ENCODE results near the gene TBL2.

The TBL2 gene

GRCh38 chr7:73573276-73573675 lies 5.1 kb downstream of the TBL2 start:
- POLR2A ChIA-PET: interaction anchor here (0.6 kb wide), 1 partner anchor 26 kb away, joined by 4 read pairs; no protein-coding TSS in a partner anchor
- no peak overlapping the region for H3K4me3 ChIP-seq (ENCODE audit: low read depth, low read length)
- CTCF ChIA-PET: no interaction called here

GRCh38 chr7:73572767-73573186 lies 5.6 kb downstream of the TBL2 start:
- ChIA-PET POLR2A (no interaction called here), CTCF (interaction anchor here (0.6 kb wide), 1 partner anchor 16 kb away, joined by 3 read pairs; the partner anchor contains the start of gene BCL7B)
- Histone ChIP-seq H3K27ac (ENCODE audit: extremely low read depth, low read depth, low read length) (no peak overlapping the region), H3K4me1 (ENCODE audit: control insufficient read depth, insufficient read depth, low read length) (no peaks in the 10 kb centered on the region), H3K9me3 (ENCODE audit: control insufficient read depth, insufficient read depth, low read depth, low read length) (no peaks in the 10 kb centered on the region), H3K36me3 (ENCODE audit: control insufficient read depth in 2 of 2, insufficient read depth in 1 of 2, low read length in 2 of 2) (peaks cover 24 to 62% of the 10 kb centered on the region in 2 experiments), H3K4me3 (ENCODE audit: low read depth, low read length) (no peak overlapping the region)
- TF ChIP-seq HOXD13 (CRISPR knock-in tag; IDR thresholded peaks at IDR 0.05; ENCODE audit: borderline replicate concordance): no peak
- TF ChIP-seq TSHZ1 (tag by site-specific recombination; IDR thresholded peaks at IDR 0.05; ENCODE audit: borderline replicate concordance): no peak
- TF ChIP-seq OSR2 (tag by site-specific recombination; IDR thresholded peaks at IDR 0.05): no peak
- TF ChIP-seq ZNF585B (tag by site-specific recombination; IDR thresholded peaks at IDR 0.05): no peak
- no peak for TF ChIP-seq ZNF639 (tag by site-specific recombination; IDR thresholded peaks at IDR 0.05)
- no peak for TF ChIP-seq SETDB1 (IDR thresholded peaks at IDR 0.05; ENCODE audit: insufficient read length, low read length)
- no peak for TF ChIP-seq KLF9 (tag by site-specific recombination; IDR thresholded peaks at IDR 0.05; ENCODE audit: low read depth)
- no peak for TF ChIP-seq ZNF341 (tag by site-specific recombination; IDR thresholded peaks at IDR 0.05; ENCODE audit: low read depth)
- TF ChIP-seq ZNF2 (tag by site-specific recombination; IDR thresholded peaks at IDR 0.05): no peak
- no peak for TF ChIP-seq ZFP37 (tag by site-specific recombination; IDR thresholded peaks at IDR 0.05)
- no peak for TF ChIP-seq KLF8 (tag by site-specific recombination; IDR thresholded peaks at IDR 0.05)
- TF ChIP-seq GLI4 (tag by site-specific recombination; IDR thresholded peaks at IDR 0.05): no peak
- no peak for TF ChIP-seq ZBTB7A (tag by site-specific recombination; IDR thresholded peaks at IDR 0.05; ENCODE audit: low read depth)

More at GRCh38 chr7:73573276-73573675, 5.1 kb downstream of the TBL2 start:
- Histone ChIP-seq H3K36me3 (ENCODE audit: control insufficient read depth in 2 of 2, insufficient read depth in 1 of 2, low read length in 2 of 2) (peaks cover 24 to 62% of the 10 kb centered on the region in 2 experiments), H3K9me3 (ENCODE audit: control insufficient read depth, insufficient read depth, low read depth, low read length) (no peaks in the 10 kb centered on the region), H3K27ac (ENCODE audit: extremely low read depth, low read depth, low read length) (no peak overlapping the region), H3K4me1 (ENCODE audit: control insufficient read depth, insufficient read depth, low read length) (no peaks in the 10 kb centered on the region)
- no peak for TF ChIP-seq ZSCAN30 (tag by site-specific recombination; IDR thresholded peaks at IDR 0.05)
- TF ChIP-seq SCRT2 (tag by site-specific recombination; IDR thresholded peaks at IDR 0.05): no peak
- no peak for TF ChIP-seq ZBTB6 (tag by site-specific recombination; IDR thresholded peaks at IDR 0.05)
- no peak for TF ChIP-seq ZNF280D (tag by site-specific recombination; IDR thresholded peaks at IDR 0.05)
- TF ChIP-seq ZNF398 (tag by site-specific recombination; IDR thresholded peaks at IDR 0.05): no peak
- TF ChIP-seq HOXD13 (CRISPR knock-in tag; IDR thresholded peaks at IDR 0.05; ENCODE audit: borderline replicate concordance): no peak
- no peak for TF ChIP-seq REPIN1 (tag by site-specific recombination; IDR thresholded peaks at IDR 0.05; ENCODE audit: low read depth)
